Stimulated activated CD8-positive, alpha-beta memory T cell treated with anti-CD3 and anti-CD28 coated beads, Interleukin-15, amount 100 ng/mL, for 24 hours (primary cell): ENCODE data around the gene TRPM2.
"Not testable (repeated sequence)": the region's sequence is repeated elsewhere in the genome, so short reads cannot be mapped to it uniquely, and the experiment has no call there.

Experiments used
- DNase-seq: peaks from one replicate; pipeline ENCODE4 v3.0.0-alpha.2; 2020; ENCODE audit warnings: low read depth

The TRPM2 gene

DNA sequence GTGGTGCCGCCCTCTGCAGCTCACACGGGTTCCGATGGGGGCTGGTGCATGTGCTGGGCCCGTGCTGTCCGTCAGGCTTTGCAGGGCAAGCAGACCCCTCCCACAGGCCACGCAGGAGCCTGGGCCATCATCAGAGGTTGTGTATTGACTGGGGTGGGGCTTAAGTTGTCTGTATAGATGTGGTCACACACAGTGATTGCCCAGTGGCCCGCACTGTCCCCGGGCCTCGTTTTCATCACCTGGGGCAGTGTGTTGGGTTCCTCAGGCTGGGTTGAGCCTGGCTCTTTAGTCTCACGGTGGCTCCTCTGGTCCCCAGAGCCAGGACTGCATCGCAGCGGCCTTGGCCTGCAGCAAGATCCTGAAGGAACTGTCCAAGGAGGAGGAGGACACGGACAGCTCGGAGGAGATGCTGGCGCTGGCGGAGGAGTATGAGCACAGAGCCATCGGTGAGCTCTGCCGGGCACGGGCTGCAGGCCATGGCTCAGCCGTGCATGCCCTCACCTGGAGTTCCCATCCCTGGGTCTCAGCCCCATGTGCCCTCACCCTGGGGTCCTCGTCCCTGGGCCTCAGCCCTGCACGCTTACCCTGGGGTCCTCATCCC lies 44.1 kb downstream of the TRPM2 start:
- no peak for DNase-seq

DNA sequence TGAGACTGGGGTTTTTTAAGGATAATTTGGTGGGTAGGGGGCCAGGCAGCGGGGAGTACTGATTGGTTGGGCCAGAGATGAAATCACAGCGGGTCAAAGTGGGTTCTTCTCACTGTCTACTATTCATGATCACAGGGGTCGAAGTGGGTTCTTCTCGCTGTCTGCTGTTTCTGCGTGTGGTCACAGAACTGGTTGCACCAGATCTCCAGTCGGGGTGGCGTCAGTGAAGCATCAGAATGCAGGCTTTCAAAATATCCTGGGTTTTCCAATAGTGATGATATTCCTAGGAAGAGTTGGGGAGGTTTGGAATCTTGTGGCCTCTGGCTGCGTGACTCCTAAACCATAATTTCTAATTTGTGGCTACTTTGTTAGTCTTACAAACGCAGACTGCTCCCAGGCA lies 45.1 kb downstream of the TRPM2 start:
- no peak for DNase-seq

DNA sequence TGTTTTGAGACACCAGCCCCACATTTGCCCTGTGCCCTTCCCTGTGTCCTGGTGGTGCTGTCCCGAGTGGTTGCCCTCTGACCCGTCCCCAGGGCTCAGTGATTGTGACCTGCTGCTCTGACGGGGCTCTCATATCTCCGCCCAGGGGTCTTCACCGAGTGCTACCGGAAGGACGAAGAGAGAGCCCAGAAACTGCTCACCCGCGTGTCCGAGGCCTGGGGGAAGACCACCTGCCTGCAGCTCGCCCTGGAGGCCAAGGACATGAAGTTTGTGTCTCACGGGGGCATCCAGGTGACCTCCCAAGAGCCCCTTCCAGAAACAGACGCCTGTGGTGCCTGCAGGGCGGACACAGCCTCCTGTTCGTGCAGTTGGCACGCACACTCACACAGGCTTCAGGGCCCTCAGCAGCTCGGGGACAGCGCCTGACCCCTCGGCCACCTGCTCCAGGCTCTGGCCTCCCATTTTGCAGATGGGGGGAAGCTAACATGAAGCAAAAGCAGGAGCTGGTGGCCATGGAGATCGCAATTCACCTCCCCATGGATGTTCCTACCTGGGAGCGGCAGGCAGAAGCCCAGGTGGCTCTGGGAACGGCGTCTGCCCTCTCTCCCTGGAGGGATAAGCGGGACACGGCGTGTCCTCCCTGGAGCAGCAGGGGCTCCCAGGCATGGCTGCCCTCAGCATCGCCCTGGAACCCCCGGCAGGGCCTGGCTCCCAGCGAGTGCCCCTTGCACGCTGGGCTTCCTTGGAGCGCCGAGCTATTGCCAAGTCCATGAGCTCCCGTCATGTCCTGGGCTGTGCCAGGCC lies 45.9 kb downstream of the TRPM2 start:
- no peak for DNase-seq

DNA sequence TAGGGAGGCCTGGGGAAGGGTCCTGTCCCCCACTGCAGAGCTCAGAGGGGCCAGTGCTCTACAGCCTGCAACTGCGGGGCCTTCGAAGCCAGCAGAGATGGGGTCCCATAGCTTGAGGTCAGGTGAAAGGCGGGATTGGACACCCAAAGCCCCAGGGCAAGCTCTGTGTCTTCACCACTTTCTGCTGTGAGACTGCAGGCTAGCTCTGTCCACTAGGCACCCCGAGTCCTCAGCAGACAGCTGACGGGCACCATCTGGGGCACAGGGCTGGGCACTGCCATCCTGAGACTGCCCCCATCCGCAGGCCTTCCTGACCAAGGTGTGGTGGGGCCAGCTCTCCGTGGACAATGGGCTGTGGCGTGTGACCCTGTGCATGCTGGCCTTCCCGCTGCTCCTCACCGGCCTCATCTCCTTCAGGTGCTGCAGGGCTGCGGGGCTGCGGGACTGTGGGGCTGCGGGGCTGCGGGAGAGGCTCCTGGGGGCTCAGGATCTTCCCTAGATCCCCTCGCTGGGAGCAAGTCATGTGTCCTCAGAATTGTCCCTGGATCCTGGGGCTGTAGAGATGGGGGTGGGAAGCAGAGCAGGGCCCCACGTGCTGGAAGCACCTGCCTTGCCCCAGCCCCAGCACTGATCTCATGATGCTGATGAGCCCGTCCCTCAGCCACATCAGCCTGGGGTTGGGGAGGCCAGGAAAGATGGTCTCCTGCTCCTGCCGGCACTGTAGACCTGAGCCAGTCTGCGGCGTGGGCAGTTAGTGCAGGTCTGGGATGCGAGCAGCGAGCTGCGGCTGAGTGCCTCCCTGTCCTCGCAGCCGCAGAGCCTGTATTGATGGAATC lies 46.8 kb downstream of the TRPM2 start:
- no peak for DNase-seq

DNA sequence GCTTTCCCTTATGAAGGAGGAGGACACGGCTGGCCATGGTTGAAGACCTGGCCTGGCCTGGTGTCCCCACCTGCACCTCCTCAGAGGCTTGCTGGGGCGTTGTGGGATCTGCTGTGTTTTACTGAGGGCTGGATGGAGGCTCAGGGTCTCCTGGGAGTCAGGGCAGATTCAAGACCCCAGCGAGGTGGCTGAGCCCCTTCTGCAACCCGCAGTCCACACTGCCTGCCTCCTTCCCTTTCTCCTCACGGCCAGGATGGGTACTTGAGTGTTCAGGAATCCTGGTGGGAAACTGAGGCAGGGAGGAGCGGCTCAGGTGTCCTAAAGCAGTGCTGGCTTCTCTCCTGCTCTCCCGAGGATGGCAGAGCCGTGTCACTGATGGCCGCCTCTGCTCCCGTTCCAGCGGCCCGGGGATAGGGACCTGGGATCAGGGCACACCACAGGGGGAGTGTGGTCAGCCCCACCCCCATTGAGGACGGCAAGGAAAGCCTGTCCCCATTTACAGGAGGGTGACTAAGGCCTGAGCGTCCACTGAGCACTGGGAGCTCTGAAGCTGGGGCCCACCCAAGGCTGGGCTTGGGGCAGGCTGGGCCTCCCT lies 47.5 kb downstream of the TRPM2 start:
- DNase-seq: no peak

DNA sequence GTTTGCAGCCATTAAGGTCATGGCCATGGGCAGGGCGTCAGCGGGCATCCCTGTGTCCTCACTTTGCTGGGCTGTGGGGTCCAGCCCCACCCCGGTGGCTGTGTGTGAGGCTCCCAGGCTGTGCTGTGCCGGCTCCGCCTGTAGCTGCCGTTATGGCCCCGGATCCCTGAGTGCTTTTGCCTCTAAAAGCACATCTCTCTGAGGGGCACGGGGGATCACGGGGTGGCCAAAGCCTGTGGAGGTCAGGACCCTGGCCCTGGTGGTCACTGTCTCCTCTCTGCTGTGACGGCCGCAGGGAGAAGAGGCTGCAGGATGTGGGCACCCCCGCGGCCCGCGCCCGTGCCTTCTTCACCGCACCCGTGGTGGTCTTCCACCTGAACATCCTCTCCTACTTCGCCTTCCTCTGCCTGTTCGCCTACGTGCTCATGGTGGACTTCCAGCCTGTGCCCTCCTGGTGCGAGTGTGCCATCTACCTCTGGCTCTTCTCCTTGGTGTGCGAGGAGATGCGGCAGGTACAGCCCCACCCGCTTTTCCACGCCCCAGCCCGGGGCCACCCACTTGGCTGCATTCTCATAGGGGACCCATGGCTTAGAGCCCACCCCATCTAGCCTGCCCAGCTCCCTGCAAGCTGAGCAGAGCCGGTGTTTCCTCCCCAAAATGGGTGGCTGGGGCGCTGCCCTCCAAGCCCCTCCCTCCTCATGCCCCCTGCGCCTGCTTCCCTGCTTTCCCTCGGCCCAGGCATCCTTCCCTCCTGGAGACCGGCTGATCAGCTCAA lies 48.2 kb downstream of the TRPM2 start:
- DNase-seq: no peak

DNA sequence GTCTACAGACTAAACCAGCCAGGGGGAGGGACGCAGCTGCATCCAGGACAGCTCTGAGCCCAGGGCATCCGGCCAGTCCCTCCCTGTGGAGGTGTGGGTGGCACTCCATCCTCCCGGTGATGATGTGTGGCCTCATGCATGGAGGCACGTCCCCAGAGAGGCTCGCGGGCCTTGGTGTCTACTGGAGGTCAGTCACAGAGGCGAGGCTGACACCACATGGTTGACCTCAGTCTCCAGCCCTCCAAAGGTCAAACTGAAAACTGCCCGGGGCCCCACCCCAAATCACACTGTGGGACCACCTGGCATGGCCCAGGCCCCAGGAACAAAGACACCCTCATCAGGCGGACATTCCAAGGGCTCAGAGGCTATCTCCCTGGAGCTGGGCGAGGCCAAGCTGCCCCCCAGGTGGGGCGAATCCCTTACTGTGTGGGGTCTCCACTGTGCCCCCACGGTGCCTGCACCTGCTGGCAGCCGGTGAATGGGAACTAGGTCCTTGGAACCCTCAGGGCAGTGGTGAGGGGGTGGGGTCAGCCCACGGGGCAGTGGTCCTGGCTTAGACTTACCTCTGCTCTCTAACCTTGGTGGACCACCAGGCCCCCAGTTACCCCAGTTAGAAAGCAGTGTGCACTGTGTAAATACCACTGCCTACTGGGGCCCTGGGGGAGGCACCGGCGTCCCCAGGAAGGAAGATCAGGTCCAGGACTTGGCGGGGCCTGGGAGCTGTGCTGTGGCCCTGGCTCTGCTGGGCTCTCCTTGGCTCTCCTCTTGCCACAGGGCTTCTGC lies 49.1 kb downstream of the TRPM2 start:
- no peak for DNase-seq

DNA sequence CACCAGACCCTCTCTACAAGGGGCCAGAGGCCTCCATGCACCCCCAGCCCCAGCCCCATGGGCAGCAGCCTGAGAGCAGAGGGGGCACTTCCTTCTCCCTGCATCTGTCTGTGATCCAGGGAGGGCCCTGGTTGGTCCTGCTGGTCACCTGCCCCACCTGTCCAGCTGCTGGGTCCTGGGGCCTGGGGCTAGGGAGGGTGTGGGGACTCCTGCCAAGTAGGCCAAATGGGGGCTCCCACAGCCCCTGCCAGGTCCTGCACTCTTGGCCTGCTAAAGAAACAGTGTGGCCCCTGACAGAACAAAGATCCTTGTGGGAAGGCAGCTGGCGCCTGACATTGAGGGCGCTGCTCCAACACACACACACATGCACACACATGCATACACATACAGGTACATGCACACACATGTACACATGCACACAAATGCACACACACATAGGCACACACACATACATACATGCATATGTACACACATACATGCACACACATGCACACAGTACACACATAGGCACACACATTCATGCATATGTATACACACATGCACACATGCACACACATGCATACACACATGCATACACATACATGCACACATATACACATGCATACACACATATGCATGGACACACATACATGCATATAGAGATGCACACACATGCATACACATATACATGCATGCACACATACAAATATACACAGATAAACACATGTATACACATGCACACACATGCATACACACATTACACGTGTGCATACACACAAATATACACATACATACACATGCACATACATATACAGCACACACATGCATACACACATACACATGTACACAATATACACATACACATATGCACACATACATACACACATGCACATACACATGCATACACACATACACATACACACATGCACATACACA lies 49.9 kb downstream of the TRPM2 start:
- DNase-seq: no peak

DNA sequence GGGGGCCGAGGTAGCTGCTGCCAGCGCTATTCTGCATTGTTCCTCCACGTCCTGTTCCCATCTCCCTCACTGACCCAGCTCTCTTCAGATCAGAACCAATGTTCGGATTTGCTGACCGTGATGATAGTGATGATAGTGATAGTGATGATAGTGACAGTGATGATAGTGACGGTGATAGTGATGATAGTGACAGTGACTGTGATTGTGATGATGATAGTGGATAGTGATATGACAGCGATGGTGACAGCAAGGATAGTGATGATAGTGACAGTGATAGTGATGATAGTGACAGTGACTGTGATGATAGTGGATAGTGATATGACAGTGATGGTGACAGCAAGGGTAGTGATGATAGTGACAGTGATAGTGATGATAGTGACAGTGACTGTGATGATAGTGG lies 51.1 kb downstream of the TRPM2 start:
- DNase-seq: not testable (repeated sequence)

DNA sequence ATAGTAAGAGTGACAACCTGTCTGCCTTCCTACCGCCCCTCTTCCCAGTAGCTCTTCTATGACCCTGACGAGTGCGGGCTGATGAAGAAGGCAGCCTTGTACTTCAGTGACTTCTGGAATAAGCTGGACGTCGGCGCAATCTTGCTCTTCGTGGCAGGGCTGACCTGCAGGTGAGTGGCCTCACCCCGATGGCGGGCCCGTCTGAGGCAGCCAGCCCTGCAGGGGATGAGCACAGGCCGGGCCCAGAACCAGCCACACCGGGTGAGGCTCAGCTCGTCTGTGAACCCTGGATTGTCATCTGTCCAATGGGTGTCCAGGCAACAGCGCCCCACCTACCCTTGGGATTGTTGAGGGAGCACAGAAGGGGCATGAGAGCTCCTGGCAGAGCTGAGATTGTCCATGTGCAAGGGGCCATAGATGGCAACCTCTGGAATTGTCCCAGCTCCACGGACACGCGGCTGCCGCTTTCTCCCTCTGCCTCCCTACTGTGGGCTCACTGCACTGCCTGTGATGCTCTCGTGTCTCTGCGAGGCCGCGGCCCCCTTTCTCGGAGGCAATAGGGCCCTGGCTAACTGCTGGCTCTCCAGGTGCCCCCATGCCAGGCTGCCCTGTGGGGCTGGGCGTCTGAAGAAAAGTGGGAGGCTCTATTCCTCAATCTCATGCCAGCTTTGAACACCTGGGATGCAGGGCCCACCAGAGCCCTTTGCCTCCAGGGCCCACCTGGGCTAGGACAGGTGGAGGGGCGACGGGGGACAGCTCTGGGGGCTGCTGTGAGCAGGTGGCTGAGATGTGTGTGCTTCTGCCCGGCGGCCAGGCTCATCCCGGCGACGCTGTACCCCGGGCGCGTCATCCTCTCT lies 51.9 kb downstream of the TRPM2 start:
- no peak for DNase-seq

DNA sequence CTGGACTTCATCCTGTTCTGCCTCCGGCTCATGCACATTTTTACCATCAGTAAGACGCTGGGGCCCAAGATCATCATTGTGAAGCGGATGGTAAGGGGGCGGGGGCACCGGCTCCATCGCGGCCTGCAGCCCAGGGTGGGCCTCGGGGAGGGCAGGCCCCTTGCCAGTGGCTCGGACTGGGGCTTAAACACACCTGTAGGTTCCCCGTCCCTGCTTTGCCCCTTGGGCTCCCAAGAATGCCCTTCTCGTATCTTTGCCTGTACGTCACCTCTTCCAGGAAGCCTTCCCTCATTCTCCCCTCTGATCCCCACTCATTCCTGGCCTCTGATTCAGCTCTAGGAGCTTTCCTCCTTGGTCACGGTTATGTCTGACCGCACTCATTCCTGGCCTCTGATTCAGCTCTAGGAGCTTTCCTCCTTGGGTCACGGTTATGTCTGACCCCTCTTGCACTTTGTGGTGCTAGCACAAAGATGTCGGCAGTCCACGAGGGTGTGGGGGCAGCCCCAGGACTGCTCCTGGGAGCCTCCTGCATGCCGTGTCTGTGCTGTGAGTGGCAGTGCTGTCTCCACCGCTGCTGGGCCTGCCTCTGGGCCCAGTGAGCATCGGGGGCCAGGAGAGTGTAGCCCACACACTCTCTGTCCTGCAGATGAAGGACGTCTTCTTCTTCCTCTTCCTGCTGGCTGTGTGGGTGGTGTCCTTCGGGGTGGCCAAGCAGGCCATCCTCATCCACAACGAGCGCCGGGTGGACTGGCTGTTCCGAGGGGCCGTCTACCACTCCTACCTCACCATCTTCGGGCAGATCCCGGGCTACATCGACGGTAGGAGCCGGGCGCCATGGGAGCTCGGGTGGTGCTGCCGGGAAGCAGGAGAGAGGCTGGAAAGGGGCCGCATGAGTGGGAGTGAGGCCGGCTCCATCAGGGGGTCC lies 52.8 kb downstream of the TRPM2 start:
- DNase-seq: no peak

DNA sequence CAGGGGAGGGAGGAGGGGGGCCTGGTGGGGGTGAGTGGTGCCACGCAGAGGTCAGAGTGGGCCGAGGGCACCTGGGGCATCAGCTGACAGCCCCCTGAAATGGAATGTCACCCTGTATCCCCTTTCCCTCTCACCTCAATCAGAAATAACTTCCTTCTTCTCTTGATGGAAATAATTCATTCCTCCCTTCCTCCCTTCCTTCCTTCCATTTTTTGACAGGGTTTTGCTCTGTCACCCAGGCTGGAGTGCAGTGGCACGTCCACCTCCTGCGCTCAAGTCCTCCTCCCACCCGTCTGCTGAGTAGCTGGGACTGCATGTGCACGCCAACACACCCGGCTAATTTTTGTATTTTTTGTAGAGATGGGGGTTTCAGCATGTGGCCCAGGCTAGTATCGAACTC lies 53.5 kb downstream of the TRPM2 start:
- no peak for DNase-seq

DNA sequence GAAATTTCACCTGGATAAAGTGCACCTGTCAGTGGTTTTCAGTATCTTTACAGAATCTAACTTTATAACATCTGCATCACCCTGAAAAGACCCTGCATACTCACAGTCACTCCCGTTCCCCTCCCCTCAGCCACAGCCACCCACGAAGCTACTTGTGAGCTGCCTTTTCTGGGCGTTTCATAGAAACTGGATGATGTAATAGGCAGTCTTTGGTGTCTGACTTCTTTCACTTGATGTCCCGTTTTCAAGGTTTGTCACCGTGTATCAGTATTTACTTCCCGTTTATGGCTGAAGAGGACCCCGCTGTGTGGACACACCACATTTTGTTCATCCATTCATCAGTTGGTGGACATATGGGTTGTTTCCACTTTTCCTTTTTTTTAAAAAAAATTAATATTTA lies 54.1 kb downstream of the TRPM2 start:
- DNase-seq: no peak

DNA sequence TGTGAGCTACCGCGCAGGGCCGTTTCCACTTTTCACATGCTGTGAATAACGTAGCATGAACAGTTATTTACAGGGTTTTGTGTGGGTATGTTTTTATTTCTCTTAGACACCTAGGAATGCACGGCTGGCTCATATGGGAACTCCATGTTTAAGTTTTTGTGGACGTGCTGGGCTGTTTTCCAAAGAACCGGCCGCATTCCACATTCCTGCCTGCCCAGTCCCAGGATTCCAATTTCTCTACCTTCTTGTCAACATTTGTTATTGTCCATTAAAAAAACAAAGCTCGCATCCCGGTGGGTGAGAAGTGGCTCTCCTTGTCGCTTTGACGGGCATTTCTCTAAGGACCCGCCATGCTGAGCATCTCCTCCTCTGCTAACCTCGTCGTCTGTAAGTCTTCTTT lies 54.8 kb downstream of the TRPM2 start:
- DNase-seq: no peak

DNA sequence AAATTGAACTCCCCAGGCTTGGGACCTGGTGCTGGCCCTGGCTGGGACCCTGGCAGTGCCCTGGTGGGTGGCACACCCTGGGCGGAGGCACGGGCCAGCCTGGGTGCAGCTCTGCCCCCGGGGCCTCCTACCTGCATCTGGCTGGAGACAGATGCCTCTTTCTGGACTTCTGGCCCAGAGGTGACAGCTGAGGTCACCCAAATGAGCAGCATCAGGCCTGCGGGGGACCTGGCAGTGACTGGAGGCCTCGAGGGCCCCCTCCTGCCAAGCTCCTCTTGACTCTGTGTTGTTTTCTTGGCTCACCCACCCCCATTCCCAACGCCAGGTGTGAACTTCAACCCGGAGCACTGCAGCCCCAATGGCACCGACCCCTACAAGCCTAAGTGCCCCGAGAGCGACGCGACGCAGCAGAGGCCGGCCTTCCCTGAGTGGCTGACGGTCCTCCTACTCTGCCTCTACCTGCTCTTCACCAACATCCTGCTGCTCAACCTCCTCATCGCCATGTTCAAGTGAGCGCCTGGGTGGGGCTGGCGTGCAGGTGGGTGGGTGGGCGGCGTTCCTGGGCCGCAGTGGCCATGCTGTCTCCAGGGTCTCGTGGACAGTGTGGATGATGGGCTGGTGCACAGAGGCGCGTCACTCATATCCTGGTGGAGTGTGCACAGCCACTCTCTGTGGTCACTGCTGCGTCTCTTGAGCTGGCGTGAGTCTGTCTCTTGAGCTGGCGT lies 60.3 kb downstream of the TRPM2 start:
- DNase-seq: no peak

DNA sequence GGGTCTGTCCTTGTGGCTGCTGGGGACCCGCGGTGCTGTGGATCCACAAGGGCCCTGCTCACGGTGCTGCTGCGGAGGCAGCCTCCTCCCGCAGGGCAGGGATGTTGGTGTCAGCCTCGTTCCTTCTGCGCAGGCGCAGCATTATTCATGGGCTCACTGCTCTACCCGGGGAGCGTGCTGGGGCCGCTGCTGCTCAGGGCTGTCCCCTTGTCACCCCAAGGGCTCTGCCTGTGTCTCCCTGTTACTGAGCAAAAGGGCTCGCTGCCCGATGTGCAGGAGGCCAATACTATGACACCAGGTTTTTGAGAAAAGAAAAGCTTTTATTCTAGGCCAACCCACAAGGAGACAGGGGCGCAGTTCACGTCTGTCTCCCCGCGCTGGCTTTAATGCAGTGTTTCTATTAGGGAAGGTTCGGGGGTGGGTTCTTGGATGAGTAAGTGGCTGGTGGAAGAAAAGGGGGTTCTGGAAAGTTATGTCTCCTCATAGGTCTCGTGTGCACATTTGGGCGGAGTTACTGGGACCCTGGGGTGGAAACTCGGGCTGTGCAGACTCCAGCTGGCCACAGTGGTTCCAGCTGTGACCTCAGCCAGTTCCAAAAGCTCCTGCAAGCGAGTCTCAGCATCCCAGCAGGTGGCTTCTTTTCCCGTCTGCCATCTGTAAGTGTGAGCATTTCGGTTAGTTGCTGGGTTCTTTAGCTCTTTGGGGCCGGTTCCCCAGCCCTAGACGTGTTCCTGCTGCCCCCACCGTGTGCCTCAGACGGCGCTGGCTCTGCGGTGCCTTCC lies 61.1 kb downstream of the TRPM2 start:
- DNase-seq: no peak
